ENCODE data around the gene PTBP1. TPM values are rescaled to one million over a fixed set of nuclear protein-coding genes. Genes with fewer than 3 reads are reported as not detected.

The PTBP1 gene
- total RNA-seq, 4 donors from 2014 or later: 106 to 195 (median 137) TPM

DNA sequence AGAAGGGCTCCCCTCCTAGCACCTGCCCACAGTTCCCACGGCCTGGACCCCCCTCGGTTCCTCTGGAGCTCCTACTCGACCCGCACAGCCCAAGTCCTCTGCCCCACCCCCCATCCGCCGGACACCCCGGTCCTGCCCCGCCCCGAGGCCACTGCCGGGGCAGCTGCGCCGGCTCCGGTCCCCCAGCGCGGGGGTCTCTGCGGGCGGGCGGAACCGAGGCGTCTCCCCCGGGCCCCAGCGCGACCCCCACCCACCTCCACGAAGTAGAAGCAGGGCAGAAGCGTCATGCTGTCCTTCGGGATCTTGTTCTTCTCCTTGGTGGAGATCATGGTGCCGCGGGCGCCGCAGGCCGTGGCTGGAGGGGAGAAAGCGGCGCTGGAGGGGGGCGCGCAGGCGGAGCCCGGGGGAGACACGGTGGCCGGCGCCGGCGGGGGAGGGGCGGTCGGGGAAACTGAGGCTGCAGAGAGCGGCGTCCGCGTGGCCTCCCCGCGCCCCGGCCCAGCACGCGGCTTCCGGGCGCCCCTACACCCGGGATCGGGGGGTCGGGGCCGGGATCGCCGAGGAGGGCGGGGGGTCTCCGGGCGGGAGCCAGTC, 24.1 kb downstream of the PTBP1 start:
- TF ChIP-seq, protein P1, sequence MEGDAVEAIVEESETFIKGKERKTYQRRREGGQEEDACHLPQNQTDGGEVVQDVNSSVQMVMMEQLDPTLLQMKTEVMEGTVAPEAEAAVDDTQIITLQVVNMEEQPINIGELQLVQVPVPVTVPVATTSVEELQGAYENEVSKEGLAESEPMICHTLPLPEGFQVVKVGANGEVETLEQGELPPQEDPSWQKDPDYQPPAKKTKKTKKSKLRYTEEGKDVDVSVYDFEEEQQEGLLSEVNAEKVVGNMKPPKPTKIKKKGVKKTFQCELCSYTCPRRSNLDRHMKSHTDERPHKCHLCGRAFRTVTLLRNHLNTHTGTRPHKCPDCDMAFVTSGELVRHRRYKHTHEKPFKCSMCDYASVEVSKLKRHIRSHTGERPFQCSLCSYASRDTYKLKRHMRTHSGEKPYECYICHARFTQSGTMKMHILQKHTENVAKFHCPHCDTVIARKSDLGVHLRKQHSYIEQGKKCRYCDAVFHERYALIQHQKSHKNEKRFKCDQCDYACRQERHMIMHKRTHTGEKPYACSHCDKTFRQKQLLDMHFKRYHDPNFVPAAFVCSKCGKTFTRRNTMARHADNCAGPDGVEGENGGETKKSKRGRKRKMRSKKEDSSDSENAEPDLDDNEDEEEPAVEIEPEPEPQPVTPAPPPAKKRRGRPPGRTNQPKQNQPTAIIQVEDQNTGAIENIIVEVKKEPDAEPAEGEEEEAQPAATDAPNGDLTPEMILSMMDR (IDR thresholded peaks at IDR 0.05): no peak
- ATAC-seq (ENCODE audit: low FRiP score) (no peak), DNase-seq (ENCODE audit: low spot score) (no peak)

DNA sequence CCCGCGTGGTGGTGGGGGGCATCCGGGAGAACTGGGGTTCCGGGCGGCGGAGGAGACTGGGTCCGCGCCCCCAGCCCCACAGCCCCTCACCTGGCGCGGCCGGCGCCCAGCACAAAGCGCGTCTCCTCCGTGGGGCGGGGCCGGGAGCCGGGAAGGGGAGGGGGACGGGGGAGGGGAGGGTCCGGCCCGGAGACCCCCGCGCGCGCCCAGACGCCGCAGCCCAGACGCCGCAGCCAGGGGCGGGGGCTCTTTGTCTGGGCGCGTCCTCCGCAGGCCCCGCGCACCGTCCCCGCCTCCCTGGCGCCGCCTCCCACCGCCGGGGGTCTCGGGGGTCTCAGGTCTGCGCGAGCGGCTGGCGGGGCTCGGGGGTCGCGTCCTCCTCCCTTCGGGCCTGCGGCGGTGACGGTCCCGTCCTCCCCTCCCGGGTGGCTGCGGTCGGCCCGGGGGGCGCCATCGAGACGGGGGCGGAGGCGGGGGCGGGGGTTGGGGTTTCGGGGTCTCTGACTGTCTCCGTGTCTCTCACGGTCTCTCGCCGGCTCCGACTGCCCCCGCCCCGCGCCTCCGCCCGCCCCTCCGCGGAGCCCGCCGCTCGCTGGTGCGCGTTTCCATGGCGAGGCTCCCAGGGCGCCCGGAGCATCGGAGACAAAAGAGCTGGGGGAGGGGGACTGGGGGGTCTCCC, 24.7 kb downstream of the PTBP1 start, which contains the start of gene PLPPR3:
Gene PLPPR3 (minus strand): TSS at position 131 of the 679 bp plus-strand sequence. CDS start 396 bp downstream, outside the sequence.
- peak; percentile 2 for ATAC-seq (ENCODE audit: low FRiP score)
- DNase-seq (ENCODE audit: low spot score): no peak
- TF ChIP-seq, protein P1 (IDR thresholded peaks at IDR 0.05): no peak

DNA sequence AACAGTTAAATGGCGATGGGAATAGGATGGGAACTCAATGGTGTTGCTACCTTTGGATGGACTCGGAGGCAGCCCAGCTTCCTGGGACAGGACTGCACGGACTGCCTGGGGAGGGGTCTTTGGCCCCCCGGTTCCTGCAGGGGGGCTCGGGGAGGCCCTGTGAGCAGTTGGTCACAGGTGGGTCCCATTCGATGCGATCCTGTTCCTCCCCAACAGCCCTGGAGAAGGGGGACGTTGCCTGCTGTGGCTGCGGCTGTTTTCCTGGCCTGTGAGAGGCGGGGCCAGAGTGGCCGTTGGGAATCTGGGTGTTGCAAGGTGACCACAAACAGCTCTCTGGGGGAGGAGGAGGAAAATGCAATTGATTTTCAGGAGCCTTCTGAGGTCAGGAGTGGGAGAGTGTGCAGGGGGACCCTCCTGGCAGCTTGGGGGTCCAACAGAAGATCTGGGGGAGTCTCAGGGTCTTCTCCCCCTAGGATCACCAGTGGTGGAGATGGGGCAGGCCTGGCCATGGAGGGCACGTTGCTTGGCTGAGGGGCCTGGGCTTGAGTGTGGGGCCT, 26.4 kb downstream of the PTBP1 start:
- no peak for DNase-seq (ENCODE audit: low spot score)
- TF ChIP-seq, protein P1 (IDR thresholded peaks at IDR 0.05): no peak
- ATAC-seq (ENCODE audit: low FRiP score): no peak

DNA sequence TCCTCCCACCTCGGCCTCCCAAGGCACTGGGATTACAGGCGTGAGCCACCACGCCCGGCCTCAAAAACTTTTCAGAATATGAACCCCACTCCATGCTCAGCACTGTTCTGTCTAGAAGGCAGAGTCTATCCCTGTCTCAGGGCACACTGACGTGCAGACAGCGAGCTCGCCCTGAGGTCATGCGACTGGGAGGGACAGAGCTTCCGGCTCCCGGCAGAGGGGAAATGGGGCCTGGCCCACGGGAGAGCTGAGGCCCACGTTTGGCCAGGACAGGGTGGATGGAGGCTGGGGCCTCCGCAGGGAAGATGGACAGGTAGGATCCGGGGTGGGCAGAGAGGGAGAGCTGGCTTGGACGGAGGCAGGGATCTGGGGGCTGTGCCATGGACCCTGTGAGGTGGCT, 27.6 kb downstream of the PTBP1 start:
- no peak for ATAC-seq (ENCODE audit: low FRiP score)
- TF ChIP-seq, protein P1 (IDR thresholded peaks at IDR 0.05): no peak
- DNase-seq (ENCODE audit: low spot score): no peak

DNA sequence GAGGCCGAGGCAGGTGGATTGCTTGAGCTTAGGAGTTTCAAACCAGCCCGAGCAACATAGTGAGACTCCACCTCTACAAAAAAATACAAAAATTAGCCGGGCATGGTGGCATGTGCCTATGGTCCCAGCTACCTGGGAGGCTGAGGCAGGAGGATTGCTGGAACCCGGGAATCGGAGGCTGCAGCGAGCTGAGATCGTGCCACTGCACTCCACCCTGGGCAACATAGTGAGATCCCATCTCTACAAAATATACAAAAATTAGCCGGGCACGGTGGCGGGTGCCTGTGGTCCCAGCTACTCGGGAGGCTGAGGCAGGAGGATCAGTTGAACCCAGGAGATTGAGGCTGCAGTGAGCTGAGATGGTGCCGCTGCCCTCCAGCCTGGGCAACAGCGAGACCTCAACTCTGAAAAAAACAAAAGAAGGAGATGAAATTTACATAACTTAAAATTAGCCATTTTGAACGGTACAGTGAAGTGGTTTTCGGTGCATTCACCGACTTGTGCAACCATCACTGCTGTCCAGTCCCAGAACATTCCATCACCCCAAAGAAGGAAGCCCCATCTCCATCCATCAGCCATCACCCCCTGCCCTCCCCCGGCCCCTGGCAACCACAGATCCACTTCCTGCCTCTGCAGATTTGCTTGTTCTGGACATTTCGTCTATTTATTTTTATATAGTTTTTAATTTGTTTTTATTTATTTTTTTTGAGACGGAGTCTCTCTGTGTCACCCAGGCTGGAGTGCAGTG, 28.8 kb downstream of the PTBP1 start:
- ATAC-seq (ENCODE audit: low FRiP score) (no peak), DNase-seq (ENCODE audit: low spot score) (no peak)
- TF ChIP-seq, protein P1 (IDR thresholded peaks at IDR 0.05): no peak

DNA sequence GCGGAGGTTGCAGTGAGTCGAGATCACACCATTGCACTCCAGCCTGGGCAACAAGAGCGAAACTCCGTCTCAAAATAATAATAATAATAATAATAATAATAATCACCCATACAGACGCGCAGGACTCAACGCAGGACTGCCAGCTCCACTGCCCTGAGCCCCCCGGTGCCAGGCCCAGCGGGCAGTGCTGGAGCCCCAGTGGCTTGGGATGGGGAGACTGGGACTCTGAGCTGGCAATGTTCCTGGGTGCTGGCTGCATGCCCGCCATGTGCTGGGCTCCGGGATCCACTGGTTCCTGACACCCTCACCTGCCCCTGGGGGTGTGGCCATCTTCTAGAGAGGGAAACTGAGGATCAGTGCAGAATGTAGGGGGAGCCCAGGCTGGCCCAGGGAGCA, 30.1 kb downstream of the PTBP1 start:
- ATAC-seq (ENCODE audit: low FRiP score) (peak; percentile 16), DNase-seq (ENCODE audit: low spot score) (no peak)
- TF ChIP-seq, protein P1 (IDR thresholded peaks at IDR 0.05): no peak
